SK-N-MC (cell line): ENCODE measurements around the gene HOXC6.

ENCODE experiments used
- EZH2 ChIP-seq: fragments of 200-600 bp; sonication (generic); IDR thresholded peaks from one replicate; pipeline ENCODE4 v1.6.1; 2017; ENCODE audit warnings: antibody characterized with exemption
- FOXP2 ChIP-seq: optimal IDR thresholded peaks from 2 replicates; pipeline ENCODE3; 2011; ENCODE audit warnings: mild to moderate bottlenecking, moderate library complexity; ENCODE audit not compliant: insufficient read depth; ENCODE audit errors: extremely low read length, control extremely low read depth
- POLR2AphosphoS5 ChIP-seq: IDR thresholded peaks from 2 replicates; pipeline ENCODE4 v1.6.1; 2012; ENCODE audit warnings: mild to moderate bottlenecking, low read depth, low read length, borderline replicate concordance

DNA sequence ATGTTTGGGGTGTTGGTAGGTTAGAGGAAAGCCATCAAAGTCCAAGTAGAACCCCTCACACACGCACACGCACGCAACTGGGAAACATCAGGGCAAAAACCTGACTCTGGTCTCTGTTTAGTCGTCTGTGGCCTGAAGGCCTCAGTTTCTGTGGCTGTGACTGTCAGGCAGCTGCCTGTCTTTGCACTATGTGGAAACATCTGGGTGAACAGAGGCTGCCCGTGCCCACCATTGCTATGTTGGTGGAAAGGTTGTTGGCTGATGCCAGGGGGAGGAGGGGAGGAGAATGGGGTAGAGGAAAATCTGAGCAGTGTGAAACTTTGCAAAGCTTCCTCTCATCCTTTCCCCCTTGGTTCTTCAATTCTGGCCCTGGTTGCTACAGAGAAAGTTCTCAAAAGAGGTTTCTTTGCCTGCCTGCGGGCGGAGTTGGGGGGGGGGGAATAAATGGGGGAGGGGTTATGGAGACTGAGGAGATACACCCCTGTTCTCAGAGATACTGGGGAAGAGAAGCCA is 35.8 kb upstream of the HOXC6 start:
- TF ChIP-seq POLR2AphosphoS5 (no peak), EZH2 (no peak), FOXP2 (no peak)
